Measurements from ENCODE around the gene RAPGEF6.

GRCh38 chr5:131413605-131414559 lies 221.1 kb downstream of the RAPGEF6 start:
- no peak for TF ChIP-seq WHSC1 (IDR thresholded peaks at IDR 0.05; ENCODE audit: low read length)
- TF ChIP-seq YY1 (IDR thresholded peaks at IDR 0.05; ENCODE audit: borderline replicate concordance in 1 of 3, control insufficient read depth in 1 of 3, extremely low read depth in 1 of 3, insufficient read depth in 3 of 3, insufficient read length in 1 of 3, insufficient replicate concordance in 2 of 3, low read depth in 1 of 3, low read length in 2 of 3), result no peak
- no peak for TF ChIP-seq SPI1 (IDR thresholded peaks at IDR 0.05; ENCODE audit: borderline replicate concordance, low read depth, low read length)
- no peak for TF ChIP-seq POLR2A (conservative IDR thresholded peaks at IDR 0.05)
- no peak for TF ChIP-seq ZNF444 (CRISPR knock-in tag; IDR thresholded peaks at IDR 0.05)
- TF ChIP-seq RBM15 (IDR thresholded peaks at IDR 0.05; ENCODE audit: insufficient read depth, low read length), result no peak
- TF ChIP-seq ZNF311 (CRISPR knock-in tag; IDR thresholded peaks at IDR 0.05), result no peak
- no peak for TF ChIP-seq MAFG (tag; conservative IDR thresholded peaks at IDR 0.05)
- TF ChIP-seq MXI1 (IDR thresholded peaks at IDR 0.05; ENCODE audit: low read depth, low read length), result no peak
- no peak for TF ChIP-seq POLR2AphosphoS5 (IDR thresholded peaks at IDR 0.05; ENCODE audit: control insufficient read depth, insufficient read depth, low read depth, low read length)
- TF ChIP-seq CTCF (IDR thresholded peaks at IDR 0.05 in 2 of 3, conservative IDR thresholded peaks at IDR 0.05 in 1 of 3; ENCODE audit: insufficient read depth in 2 of 3, low read depth in 1 of 3, low read length in 3 of 3), result no peak
- TF ChIP-seq ZNF274 (IDR thresholded peaks at IDR 0.05; ENCODE audit: borderline replicate concordance, low read depth, low read length), result no peak
- TF ChIP-seq CHD2 (IDR thresholded peaks at IDR 0.05; ENCODE audit: low read depth, low read length), result no peak

All from K562 (cell line).